GM18505 (cell line): ENCODE results near the gene FBXO36.
"Not testable (repeated sequence)": the region's sequence is repeated elsewhere in the genome, so short reads cannot be mapped to it uniquely, and the experiment has no call there.

Experiments
- ATAC-seq: cut with Tn5 transposase; IDR thresholded peaks from one replicate; pipeline ENCODE4 v1.9.1; 2021; ENCODE audit not compliant: unreplicated experiment
- POLR2A ChIP-seq: IDR thresholded peaks from 4 replicates; pipeline ENCODE4 v1.6.1; 2011; ENCODE audit warnings: borderline replicate concordance; ENCODE audit not compliant: insufficient read depth, insufficient read length; ENCODE audit errors: extremely low read depth

Gene FBXO36

DNA sequence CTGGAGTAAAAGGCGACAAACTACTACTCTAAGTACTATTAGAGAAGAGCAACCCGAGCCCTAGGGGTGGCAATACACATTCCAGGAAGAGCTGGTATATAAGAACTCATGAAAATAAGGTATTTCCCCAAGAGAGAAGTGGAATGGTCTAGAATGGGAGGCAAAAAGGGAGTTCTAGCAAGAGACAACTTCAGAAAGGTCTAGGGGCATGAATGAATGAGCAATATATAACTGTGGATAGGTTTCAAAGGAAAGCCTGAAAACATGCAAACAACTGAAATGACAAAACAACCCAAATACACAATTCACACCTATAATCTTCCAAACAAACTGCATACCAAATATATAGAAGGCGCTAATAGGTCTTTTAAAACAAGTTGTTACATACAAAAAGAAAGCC is 22.7 kb upstream of the FBXO36 start:
- no peak for ATAC-seq
- no peak for TF ChIP-seq POLR2A

DNA sequence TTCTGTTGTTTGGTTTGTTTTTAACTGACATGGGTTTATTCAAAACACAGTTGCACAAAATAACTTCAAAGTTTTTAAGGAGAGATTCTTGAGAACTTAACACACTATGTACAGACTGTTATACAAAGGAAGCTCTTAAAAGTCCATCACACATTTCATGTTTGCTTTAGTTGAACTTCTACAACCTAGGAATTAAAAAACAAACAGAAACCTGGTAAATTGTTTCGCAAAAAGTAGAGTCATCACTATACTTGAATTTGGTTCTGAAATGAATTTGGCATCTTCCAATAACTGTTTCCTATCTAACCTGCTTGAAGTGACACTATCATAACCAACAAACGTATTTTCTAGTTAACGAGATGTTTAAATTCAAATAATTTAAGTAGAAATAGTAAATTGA is 22.3 kb upstream of the FBXO36 start:
- TF ChIP-seq POLR2A: no peak
- ATAC-seq: no peak

DNA sequence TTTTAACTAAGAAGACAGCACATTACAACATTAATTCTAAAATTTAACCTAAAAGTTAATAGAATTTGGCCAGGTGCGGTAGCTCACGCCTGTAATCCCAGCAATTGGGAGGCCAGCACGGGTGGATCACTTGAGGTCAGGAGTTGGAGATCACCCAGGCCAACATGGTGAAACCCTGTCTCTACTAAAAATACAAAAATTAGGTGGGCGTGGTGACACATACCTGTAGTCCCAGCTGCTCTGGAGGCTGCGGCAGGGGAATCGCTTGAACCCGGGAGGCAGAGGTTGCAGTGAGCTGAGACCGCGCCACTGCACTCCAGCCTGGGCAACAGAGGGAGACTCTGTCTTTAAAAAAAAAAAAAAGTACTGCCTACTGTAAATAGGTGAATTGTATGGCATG is 21.8 kb upstream of the FBXO36 start:
- not testable (repeated sequence) for ATAC-seq

DNA sequence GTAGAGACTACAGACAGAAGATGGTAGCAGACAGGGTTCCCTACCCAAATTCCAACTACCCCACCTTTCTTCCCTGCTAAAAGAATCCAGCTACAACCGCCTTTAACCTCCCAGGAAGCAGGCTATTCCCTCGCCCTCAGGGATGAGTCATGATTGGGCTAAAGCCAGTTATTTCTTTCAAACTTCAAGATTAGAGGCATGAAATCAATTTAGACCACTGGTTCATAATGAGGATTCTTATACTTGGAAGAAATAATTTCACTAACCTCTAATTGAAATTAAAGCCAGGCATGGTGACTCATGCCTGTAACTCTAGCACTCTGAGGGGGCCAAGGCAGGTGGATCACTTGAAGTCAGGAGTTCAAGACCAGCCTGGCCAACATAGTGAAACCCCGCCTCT is 20.5 kb upstream of the FBXO36 start:
- ATAC-seq: no peak
- TF ChIP-seq POLR2A: no peak

DNA sequence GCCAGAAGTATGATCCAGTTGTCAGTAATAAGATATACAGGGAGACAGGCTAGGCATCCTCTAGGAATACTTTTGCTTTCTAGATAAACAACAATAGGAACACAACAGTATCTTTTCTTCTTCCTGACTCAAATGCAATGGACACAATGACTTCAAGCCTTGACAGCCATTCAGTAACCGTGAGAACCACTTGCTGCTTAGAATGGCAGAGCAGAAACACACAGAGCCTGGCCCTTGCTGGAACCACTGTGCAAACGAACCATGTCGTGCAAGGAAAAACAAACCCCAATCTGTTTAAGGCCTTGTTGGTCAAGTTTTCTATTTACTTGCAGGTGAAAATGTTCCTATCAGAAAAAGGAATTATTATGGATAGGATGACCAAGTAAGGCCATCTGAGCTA is 19.3 kb upstream of the FBXO36 start:
- TF ChIP-seq POLR2A: no peak
- ATAC-seq: no peak

DNA sequence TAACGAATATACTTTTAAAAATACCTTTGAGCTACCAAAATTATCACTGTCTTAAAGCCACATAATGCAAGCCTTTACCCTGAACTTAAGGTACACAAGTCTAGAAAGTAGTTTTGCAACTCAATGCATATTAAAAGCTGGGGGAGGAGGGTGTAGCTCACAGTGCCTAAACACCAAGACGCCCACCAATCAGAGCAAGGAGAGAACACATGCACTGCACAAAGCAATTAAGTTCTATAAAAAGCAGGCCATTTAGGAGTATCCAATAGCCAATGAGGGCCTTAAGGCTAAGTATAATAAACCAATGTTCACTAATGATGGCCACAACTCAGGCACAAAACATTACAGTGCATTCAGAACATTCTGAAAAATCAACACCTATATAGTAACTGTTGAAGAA is 16.7 kb upstream of the FBXO36 start:
- TF ChIP-seq POLR2A: no peak
- no peak for ATAC-seq

DNA sequence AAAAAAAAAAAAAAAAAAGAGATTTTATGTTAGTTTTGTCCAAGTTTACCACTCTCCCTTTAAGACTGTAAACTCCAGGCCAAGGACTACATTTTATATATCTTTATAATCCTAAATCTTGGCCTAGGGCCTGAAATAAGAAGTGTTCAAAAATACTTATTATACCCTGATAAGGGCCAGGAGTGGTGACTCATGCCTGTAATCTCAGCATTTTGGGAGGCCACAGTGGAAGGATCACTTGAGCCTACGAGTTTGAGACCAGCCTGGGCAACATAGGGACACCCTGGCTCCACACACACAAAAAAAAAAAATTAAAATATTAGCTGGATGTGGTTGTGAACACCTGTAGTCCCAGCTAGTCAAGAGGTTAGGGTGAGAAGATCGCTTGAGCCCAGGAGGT is 13.2 kb upstream of the FBXO36 start:
- TF ChIP-seq POLR2A: no peak
- no peak for ATAC-seq

DNA sequence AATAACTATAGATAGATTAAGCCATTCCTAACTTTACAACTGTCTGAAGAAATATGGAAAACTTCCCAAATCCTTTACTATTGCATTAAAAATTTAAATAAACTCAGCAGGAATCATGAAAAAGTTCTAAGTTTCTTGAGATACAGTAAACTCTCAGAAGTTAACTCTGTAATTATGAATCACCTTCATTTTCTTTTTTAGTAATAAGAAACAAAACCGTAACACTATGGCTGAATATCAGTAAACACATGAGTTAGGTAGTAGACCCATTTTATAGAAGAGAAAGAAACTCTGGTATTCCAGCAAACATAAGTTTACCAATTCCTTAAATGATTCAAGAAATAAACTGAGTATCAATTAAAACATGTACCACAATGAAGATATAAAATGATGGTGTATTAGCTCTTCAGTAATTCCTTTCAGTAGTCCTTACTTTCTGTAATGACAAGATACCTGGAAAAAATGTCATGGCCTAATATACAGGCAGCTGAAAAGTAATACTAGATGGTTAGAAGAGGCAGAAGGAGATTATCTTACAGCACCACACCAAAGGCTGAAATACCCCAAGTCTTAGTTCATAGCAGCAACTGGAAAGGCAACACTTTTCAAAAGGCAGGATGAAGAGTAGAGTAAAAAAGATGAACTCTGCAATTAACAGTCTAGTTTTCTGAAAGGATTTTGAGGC is 12.0 kb upstream of the FBXO36 start:
- no peak for ATAC-seq
- TF ChIP-seq POLR2A: no peak

DNA sequence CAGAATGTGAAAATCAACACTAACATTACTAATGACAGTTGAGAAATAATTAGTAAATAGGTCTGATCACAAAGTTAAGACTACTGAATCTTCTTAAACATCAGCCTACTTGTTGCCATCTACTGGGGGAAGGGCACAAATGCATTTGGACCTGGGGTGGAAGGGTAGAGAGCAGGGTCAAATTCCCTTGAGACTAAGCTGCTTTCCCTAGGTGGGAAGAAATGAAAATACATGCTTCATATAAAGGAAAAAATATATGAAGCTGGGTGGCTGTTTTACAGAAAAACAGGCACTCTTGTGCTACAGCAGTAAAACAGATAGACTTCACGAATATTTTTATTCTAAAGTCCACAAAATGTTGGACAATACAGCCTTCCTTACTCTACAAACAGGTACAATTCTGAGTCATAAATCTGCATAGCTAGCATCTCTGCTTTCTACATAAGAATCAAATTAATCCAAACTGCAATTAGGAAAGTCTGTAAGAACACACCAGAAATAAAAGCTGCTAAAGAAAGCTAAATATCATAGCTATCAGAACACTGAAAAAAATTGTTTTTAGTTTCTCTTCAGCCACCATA is 11.4 kb upstream of the FBXO36 start:
- no peak for TF ChIP-seq POLR2A
- ATAC-seq: peak; percentile 52

DNA sequence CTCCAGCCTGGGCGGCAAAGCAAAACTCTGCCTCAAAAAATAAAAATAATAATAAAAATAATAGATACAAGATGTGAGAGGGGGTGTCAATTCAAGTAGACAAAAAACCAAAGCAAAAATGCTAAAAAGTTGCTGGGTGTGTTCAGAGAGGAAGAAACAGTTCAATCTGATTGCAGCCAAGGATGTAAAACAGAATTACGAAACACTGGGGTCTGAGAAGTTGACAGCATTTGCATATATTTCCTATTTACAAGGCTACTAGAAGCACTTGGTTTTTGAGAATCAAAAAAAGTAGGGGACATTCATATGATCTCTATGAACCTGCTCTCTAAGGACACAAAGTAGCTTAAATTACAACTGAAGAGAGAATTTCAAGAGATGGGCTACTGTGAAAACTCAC is 8.1 kb upstream of the FBXO36 start:
- ATAC-seq: no peak
- TF ChIP-seq POLR2A: no peak

DNA sequence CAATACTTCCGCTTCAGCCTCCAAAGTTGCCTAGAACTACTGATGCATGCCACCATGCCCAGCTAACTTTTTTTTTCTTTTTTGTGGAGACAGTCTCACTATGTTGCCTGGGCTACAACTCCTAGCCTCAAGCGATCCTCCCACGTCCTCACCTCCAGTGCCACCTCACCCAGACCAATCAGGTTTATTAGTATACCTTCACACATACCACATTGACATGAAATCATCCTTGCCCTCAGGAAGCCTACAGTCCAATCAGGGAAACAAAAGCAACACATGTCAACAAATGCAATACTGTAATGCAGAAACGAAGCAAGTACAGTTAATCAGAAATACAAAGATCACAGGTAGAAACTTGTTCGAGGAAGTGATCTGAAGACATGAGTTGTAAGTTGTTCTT is 4.5 kb upstream of the FBXO36 start:
- ATAC-seq: no peak
- no peak for TF ChIP-seq POLR2A

DNA sequence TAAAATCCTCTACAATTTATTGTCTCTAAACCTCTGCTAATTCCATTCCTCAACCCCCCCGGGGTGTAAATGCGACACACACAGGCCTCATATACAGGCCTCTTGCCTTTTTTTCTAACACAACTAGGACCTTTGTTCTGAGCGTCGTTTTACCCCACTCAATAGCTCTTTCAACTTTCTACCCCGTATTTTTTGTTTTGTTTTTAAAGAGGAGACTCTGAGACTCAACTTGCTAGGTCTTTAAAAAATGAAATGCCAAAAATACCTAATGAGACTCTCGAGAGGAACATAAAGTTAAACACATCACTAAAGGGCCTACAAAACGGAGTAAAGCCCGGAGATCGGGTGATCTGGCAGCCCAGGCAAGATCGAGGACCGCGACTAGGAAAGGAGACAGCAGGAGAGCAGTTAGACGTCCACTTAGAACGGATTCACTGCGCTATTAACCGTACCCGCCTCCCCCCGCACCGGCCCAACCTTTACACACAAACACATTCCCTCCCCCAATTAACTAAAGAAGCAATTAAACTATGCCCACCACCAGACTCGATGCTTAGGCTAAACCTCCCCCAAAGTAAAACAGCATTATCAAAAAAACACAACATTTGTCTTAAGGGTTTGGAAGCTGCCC is 2.2 kb upstream of the FBXO36 start:
- TF ChIP-seq POLR2A: no peak
- ATAC-seq: no peak

DNA sequence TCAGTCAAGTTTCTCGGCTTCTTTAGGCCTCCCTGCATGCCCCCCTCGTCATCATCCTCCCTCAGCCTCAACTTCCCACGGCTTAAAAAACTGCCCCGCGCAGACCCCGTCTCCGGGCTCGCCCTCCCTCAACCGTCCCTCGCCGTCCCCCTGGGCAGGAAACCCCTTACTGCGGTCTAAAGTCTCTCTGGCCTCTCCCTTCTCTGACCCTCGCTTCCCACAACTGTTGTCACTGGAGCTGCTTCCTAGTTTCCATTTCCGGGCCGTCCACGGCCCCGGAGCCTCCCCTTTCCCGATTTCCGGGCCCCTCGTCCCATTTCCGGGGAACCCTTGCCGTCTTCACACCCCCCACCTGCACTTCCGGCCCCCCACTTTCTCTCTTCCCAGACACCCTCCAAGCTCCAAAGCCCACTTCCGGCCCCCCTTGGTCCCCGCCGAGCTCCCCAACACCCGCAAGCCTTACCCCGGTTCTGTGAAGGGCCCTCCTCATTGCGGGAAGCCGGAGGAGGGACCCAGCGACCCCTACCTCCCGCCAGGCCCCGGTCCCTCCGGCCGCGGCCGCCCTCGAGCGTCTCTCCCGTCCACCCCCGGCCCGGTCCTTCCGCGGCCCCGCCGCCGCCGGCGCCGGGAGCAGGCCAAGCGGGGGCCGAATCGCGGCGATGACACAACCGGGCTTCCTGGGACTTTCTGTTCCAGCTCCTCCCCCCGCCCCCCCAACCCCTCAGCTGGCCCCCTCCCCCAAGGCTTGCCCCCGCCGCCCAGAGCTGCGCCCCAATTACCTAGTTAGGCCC is 1.0 kb upstream of the FBXO36 start:
- peak; percentile 22 for ATAC-seq
- TF ChIP-seq POLR2A: no peak

DNA sequence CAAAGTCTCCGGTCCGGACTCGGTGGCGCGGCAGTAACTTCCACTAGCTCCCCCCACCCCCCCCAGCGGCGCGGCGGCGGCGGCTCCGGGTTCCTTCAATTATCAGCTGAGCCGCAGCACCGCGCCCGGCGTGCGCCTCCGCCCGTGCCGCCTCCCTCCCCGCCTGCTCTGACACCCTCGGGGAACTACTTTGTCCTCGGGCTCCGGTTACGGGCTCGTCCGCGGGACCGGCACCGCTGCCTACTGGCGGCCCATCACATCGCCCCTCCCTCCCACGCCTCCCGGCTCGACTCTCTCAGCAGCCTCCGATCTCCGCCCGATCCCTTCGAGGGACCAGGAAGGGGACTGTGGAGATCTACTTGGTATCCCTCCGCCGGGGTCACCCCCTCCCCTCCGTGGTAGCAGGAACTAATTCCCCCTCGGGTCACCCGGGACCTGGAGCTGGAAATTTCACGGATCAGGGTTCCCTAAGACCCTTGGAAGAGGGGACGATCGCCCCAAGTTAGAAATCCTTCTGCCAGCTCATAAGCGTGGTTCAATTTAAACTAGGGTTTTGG is 333 bp upstream of the FBXO36 start, which contains the start of gene TRIP12:
Gene TRIP12, minus strand, starts transcription at position 118 of the 557 bp plus-strand sequence. CDS start 41,930 bp downstream, outside the sequence.
- TF ChIP-seq POLR2A: peak; percentile 53

DNA sequence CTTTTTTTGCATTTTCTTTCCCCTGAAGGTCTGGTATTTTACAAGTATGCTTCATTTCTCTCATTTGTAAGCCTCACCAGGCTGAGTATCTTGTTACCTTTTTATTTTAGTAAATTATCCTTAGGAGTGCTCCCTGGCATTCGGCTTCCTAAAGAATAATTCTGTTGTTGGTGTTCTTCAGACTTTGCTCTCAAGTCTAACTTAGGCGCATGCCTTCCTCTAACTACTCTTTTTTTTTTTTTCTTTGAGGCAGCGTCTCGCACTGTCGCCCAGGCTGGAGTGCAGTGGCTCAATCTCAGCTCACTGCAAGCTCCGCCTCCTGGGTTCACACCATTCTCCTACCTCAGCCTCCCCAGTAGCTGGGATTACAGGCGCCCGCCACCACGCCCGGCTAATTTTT is 2.2 kb downstream of the FBXO36 start:
- ATAC-seq: not testable (repeated sequence)

More for the DNA sequence above, 333 bp upstream of the FBXO36 start, which contains the start of gene TRIP12:
- peak; percentile 57 for ATAC-seq
